Loucy (cell line): ENCODE measurements around the gene INSRR.

Experiments used
- H2AFZ ChIP-seq: fragments of 200-600 bp; sonication (generic); 2 replicates; pipeline ENCODE4 v1.6.0; 2016; ENCODE audit warnings: antibody characterized with exemption, mild to moderate bottlenecking, low read length, moderate library complexity
- H3F3A ChIP-seq: fragments of 200-600 bp; 2 replicates; pipeline ENCODE4 v1.6.0; 2016; ENCODE audit warnings: antibody characterized with exemption, low read depth, mild to moderate bottlenecking
- H3K27me3 ChIP-seq: fragments of 200-600 bp; sonication (generic); 2 replicates; pipeline ENCODE4 v1.6.1; 2014; ENCODE audit warnings: low read length, mild to moderate bottlenecking; ENCODE audit not compliant: insufficient read depth, poor library complexity, severe bottlenecking
- H3K36me3 ChIP-seq: fragments of 200-600 bp; sonication (generic); 2 replicates; pipeline ENCODE4 v1.6.1; 2016; ENCODE audit warnings: low read length; ENCODE audit not compliant: insufficient read depth
- H3K4me1 ChIP-seq: fragments of 200-600 bp; sonication (generic); 2 replicates; pipeline ENCODE4 v1.5.1; 2014; ENCODE audit warnings: low read length, mild to moderate bottlenecking; ENCODE audit not compliant: insufficient read depth, poor library complexity, severe bottlenecking
- H3K4me2 ChIP-seq: fragments of 200-600 bp; sonication (generic); 2 replicates; pipeline ENCODE4 v1.6.0; 2014; ENCODE audit warnings: antibody characterized with exemption, low read length, low read depth, mild to moderate bottlenecking; ENCODE audit not compliant: poor library complexity, severe bottlenecking
- H3K4me3 ChIP-seq: fragments of 200-600 bp; sonication (generic); 2 replicates; pipeline ENCODE4 v1.5.1; 2014; ENCODE audit warnings: low read length, mild to moderate bottlenecking, mixed read lengths; ENCODE audit not compliant: poor library complexity, severe bottlenecking
- H3K79me2 ChIP-seq: fragments of 200-600 bp; sonication (generic); 2 replicates; pipeline ENCODE4 v1.6.1; 2014; ENCODE audit warnings: low read length; ENCODE audit not compliant: insufficient read depth
- H3K9ac ChIP-seq: fragments of 200-600 bp; sonication (generic); 2 replicates; pipeline ENCODE4 v1.6.0; 2014; ENCODE audit warnings: mild to moderate bottlenecking, low read depth, low read length, moderate library complexity; ENCODE audit not compliant: poor library complexity, severe bottlenecking
- H3K9me2 ChIP-seq: fragments of 200-600 bp; sonication (generic); replicated peaks from 2 replicates; pipeline ENCODE4 v1.6.1; 2016; ENCODE audit warnings: low read depth, low read length, mixed read lengths
- H3K9me3 ChIP-seq: fragments of 200-600 bp; sonication (generic); 2 replicates; pipeline ENCODE4 v1.6.1; 2014; ENCODE audit warnings: mild to moderate bottlenecking, antibody characterized with exemption, low read length, low read depth; ENCODE audit not compliant: insufficient read depth
- H4K20me1 ChIP-seq: fragments of 200-600 bp; sonication (generic); 2 replicates; pipeline ENCODE4 v1.6.0; 2014; ENCODE audit warnings: antibody characterized with exemption, low read length, mild to moderate bottlenecking; ENCODE audit not compliant: insufficient read depth, poor library complexity, severe bottlenecking
- EZH2phosphoT487 ChIP-seq: fragments of 200-600 bp; IDR thresholded peaks from 2 replicates; pipeline ENCODE4 v1.6.1; 2018; ENCODE audit warnings: antibody characterized with exemption, mild to moderate bottlenecking, moderate library complexity, borderline replicate concordance
- TF ChIP-seq, protein P1 (sequence below): fragments of 200-600 bp; sonication (generic); conservative IDR thresholded peaks from 2 replicates; pipeline ENCODE4 v1.5.1; 2014; ENCODE audit warnings: mild to moderate bottlenecking, antibody characterized with exemption, low read length

The INSRR gene

DNA sequence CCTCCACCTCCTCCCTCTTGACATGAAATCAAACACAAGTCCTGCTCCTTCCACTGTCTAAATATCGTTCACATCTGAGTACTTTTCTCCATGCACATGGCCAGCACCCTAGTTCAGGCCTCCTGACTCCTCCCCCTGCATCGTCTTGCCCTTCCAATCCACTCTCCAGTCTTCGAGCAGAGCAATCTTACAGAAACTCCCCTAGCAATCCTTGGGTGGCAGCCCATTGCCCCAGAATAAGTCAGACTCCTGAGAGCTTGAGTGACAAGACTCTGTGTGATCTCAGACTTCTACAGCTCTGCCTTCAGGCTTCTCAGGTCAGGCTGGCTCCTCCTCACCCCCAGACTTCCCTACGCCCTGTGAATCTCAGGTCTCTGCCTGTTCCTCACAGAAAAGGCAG is 47.7 kb downstream of the INSRR start:
- no peak for TF ChIP-seq EZH2phosphoT487
- TF ChIP-seq, protein P1, sequence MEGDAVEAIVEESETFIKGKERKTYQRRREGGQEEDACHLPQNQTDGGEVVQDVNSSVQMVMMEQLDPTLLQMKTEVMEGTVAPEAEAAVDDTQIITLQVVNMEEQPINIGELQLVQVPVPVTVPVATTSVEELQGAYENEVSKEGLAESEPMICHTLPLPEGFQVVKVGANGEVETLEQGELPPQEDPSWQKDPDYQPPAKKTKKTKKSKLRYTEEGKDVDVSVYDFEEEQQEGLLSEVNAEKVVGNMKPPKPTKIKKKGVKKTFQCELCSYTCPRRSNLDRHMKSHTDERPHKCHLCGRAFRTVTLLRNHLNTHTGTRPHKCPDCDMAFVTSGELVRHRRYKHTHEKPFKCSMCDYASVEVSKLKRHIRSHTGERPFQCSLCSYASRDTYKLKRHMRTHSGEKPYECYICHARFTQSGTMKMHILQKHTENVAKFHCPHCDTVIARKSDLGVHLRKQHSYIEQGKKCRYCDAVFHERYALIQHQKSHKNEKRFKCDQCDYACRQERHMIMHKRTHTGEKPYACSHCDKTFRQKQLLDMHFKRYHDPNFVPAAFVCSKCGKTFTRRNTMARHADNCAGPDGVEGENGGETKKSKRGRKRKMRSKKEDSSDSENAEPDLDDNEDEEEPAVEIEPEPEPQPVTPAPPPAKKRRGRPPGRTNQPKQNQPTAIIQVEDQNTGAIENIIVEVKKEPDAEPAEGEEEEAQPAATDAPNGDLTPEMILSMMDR: no peak
- Histone ChIP-seq H3K4me1 (peaks cover 22% of the 10 kb centered on the region), H3K36me3 (no peaks in the 10 kb centered on the region), H3K9ac (no peak overlapping the region), H3K4me3 (no peak overlapping the region), H2AFZ (no peak overlapping the region), H3K27me3 (no peaks in the 10 kb centered on the region), H3F3A (no peaks in the 10 kb centered on the region), H3K79me2 (peaks cover 22% of the 10 kb centered on the region; the same call in 1 of the 2 replicates), H3K4me2 (no peak overlapping the region), H3K9me3 (no peaks in the 10 kb centered on the region), H3K9me2 (no peaks in the 10 kb centered on the region), H4K20me1 (no peaks in the 10 kb centered on the region)

DNA sequence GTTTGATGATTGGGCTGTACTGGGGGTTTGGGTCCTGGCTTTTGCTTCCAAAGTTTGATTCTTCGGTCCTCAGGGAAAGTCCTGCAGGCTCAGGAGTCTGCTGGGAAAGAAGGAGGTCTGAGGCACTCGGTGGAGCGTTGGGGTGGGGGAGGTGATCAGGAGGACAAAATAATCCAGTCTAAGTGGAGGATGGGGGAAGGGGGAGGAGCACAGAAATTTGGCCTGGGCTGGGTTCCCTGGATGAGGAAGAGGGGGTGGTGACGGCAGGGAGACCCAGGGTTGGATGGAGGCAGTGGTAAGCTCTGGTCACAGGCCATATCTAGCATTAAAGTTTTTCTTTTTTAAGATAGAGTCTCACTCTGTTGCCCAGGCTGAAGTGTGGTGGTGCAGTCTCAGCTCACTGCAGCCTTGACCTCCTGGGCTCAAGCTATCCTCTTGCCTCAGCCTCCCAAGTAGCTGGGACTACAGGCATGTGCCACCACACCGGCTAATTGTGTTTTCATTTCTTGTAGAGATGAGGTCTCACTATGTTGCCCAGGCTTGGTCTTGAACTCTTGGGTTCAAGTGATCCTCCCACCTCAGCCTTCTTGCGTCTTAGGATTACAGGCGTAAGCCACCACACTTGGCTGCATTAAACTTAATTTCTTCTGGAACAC is 49.1 kb downstream of the INSRR start:
- H3K4me2 ChIP-seq: no peak overlapping the region
- no peak overlapping the region for H3K9ac ChIP-seq
- TF ChIP-seq, protein P1: no peak
- TF ChIP-seq EZH2phosphoT487: no peak
- H4K20me1 ChIP-seq: no peaks in the 10 kb centered on the region
- H3F3A ChIP-seq: no peaks in the 10 kb centered on the region
- peaks cover 9% of the 10 kb centered on the region; the same call in 1 of the 2 replicates for H3K79me2 ChIP-seq
- no peaks in the 10 kb centered on the region for H3K9me3 ChIP-seq
- H3K4me1 ChIP-seq: peaks cover 9% of the 10 kb centered on the region
- no peaks in the 10 kb centered on the region for H3K9me2 ChIP-seq
- H2AFZ ChIP-seq: no peak overlapping the region
- H3K4me3 ChIP-seq: no peak overlapping the region
- H3K27me3 ChIP-seq: no peaks in the 10 kb centered on the region
- H3K36me3 ChIP-seq: no peaks in the 10 kb centered on the region

DNA sequence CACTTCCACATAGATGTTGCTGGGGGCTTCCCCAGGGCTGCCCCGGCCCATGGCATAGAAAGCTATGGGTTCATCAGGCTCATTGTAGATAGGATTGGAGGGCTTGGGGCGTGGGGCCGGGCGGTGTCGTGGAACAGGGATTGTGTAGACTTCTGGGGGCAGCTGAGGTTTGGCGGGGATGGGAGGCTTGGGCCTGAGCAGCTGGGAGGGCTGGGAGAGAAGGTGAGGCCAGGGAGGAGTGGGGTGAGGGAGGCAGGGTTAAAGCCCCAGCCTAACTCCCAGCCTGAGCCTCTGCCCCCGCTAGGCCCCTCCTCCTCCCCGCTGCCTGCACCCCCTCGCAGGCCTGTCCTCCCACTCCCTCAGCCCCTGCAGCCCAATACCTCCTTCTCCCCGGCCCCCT is 49.6 kb downstream of the INSRR start:
- Histone ChIP-seq H3K79me2 (peaks cover 3% of the 10 kb centered on the region; the same call in 1 of the 2 replicates), H3K4me2 (no peak overlapping the region), H3K9me3 (no peaks in the 10 kb centered on the region), H3K36me3 (no peaks in the 10 kb centered on the region), H3F3A (no peaks in the 10 kb centered on the region), H3K4me1 (peaks cover 6% of the 10 kb centered on the region), H2AFZ (no peak overlapping the region), H3K4me3 (no peak overlapping the region), H3K9me2 (no peaks in the 10 kb centered on the region), H3K9ac (no peak overlapping the region), H3K27me3 (no peaks in the 10 kb centered on the region), H4K20me1 (no peaks in the 10 kb centered on the region)
- TF ChIP-seq, protein P1: no peak
- no peak for TF ChIP-seq EZH2phosphoT487
